ENCODE results near the gene GPR27.

Gene GPR27

DNA sequence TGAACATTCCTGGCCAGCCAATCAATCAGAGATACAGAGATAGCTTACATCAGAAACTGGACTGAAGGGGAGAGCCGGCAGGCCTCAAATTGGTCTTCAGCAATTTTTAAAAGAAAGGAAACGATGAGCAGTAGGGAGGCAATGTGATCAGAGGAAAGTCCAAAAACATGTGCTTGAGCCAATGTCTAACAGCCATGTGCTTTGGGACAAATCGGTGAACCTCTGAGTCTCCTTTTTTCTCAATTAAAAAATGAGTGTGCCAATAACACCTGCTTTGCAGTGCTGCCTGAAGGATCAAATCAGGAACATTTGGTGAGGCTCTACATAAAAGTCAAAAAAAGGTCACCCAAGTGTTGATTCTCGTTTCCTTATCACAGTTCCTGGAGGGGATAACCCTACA is 21.0 kb upstream of the GPR27 start:
- H3K4me3 ChIP-seq (ENCODE audit: low read depth, low read length), result no peak overlapping the region
- TF ChIP-seq, protein P1, sequence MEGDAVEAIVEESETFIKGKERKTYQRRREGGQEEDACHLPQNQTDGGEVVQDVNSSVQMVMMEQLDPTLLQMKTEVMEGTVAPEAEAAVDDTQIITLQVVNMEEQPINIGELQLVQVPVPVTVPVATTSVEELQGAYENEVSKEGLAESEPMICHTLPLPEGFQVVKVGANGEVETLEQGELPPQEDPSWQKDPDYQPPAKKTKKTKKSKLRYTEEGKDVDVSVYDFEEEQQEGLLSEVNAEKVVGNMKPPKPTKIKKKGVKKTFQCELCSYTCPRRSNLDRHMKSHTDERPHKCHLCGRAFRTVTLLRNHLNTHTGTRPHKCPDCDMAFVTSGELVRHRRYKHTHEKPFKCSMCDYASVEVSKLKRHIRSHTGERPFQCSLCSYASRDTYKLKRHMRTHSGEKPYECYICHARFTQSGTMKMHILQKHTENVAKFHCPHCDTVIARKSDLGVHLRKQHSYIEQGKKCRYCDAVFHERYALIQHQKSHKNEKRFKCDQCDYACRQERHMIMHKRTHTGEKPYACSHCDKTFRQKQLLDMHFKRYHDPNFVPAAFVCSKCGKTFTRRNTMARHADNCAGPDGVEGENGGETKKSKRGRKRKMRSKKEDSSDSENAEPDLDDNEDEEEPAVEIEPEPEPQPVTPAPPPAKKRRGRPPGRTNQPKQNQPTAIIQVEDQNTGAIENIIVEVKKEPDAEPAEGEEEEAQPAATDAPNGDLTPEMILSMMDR (IDR thresholded peaks at IDR 0.05; ENCODE audit: insufficient read depth, low read depth, low read length, missing control alignments), result no peak
- no peak for DNase-seq (ENCODE audit: low read depth)

GRCh38 chr3:71733319-71733718 is 20.3 kb upstream of the GPR27 start:
- TF ChIP-seq, protein P1 (IDR thresholded peaks at IDR 0.05; ENCODE audit: insufficient read depth, low read depth, low read length, missing control alignments), result no peak
- H3K4me3 ChIP-seq (ENCODE audit: low read depth, low read length), result no peak overlapping the region
- no peak for DNase-seq (ENCODE audit: low read depth)

- H3K4me3 ChIP-seq (ENCODE audit: low read depth, low read length), result no peak overlapping the region
- no peak for DNase-seq (ENCODE audit: low read depth)
- TF ChIP-seq, protein P1 (IDR thresholded peaks at IDR 0.05; ENCODE audit: insufficient read depth, low read depth, low read length, missing control alignments), result no peak
Observed at GRCh38 chr3:71734881-71735280, 18.8 kb upstream of the GPR27 start.

GRCh38 chr3:71742621-71743020 is 11.0 kb upstream of the GPR27 start:
- TF ChIP-seq, protein P1 (IDR thresholded peaks at IDR 0.05; ENCODE audit: insufficient read depth, low read depth, low read length, missing control alignments), result no peak
- H3K4me3 ChIP-seq (ENCODE audit: low read depth, low read length), result no peak overlapping the region
- DNase-seq (ENCODE audit: low read depth), result no peak

- H3K4me3 ChIP-seq (ENCODE audit: low read depth, low read length), result no peak overlapping the region
- TF ChIP-seq, protein P1 (IDR thresholded peaks at IDR 0.05; ENCODE audit: insufficient read depth, low read depth, low read length, missing control alignments), result no peak
- no peak for DNase-seq (ENCODE audit: low read depth)
Observed at GRCh38 chr3:71744738-71745137, 8.9 kb upstream of the GPR27 start.

DNA sequence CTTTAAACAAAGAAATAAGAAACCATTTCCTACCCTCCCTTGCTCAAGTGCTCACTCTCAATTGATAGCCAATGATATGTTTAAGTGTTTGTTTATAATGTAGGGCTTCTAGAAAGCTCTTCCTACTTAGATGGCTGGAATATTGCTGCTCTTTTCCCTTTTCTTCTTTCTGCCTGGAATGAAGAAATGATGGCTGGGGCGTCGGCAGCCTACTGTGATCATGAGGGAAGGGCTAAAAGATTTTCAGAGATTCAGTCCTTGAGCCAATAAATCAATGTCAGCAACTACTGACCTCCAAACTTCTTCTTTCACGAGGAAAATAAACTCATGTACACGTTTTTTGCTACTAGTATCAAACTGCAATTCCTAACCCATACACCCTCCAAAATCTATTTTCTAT is 2.1 kb upstream of the GPR27 start:
- no peak overlapping the region for H3K4me3 ChIP-seq (ENCODE audit: low read depth, low read length)
- TF ChIP-seq, protein P1 (IDR thresholded peaks at IDR 0.05; ENCODE audit: insufficient read depth, low read depth, low read length, missing control alignments), result no peak
- no peak for DNase-seq (ENCODE audit: low read depth)

DNA sequence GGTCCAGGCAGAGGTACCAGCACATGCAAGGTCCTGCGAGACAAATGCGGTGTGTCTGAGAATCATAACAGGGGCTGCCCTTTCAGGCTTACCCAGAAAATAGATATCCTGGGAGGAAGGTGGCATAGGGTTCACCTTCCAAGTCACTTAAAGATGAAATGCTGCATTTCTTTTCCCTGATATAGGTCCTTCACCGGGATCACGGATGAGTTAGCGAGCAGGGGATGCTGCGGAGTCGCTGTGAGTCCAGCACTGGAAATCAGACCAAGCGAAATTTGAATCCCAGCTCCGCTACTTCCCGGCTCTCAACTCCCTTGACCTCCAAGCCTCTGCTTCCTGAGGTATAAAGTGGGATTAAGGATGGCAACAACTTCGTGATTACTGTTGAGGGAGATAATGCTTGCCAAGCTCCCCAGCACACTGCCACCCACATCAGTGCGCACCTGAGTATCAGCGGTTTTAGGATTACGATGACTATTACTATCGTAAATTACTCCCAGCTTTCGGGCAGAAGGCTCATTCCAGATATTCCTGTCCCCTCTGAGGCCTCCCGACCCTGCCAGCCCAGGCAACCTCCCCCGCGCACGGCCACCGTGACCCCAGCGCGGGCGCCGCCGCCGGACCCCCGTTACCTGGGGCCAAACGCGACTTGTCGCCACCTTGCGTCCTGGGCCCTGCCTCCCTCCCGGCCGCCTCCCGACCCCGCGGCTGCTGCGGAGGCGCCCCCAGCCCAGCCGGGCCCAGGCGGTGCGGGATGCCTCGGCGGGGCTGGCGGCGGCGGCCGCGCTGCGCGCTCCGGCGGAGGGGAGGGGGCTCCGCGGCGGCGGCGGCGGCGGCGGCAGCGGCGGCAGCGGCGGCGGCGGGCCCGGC is 589 bp upstream of the GPR27 start:
- TF ChIP-seq, protein P1 (IDR thresholded peaks at IDR 0.05; ENCODE audit: insufficient read depth, low read depth, low read length, missing control alignments), result no peak
- no peak overlapping the region for H3K4me3 ChIP-seq (ENCODE audit: low read depth, low read length)
- DNase-seq (ENCODE audit: low read depth), result no peak

All from GM12865 (cell line).